ENCODE data around the gene ICAM1. TPM values are rescaled to one million over a fixed set of nuclear protein-coding genes. Genes with fewer than 3 reads are reported as not detected.
A peak's percentile ranks its signal among the peaks of the same experiment; 100 is the strongest.

Gene ICAM1
- total and polyA plus RNA-seq, 10 of the 15 experiments (the other 5 are each of a cell fraction or from before 2014, with no cell fraction given), result 7.6 to 115 (median 60.2) TPM

DNA sequence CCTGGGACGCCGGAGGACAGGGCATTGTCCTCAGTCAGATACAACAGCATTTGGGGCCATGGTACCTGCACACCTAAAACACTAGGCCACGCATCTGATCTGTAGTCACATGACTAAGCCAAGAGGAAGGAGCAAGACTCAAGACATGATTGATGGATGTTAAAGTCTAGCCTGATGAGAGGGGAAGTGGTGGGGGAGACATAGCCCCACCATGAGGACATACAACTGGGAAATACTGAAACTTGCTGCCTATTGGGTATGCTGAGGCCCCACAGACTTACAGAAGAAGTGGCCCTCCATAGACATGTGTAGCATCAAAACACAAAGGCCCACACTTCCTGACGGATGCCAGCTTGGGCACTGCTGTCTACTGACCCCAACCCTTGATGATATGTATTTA is 14.5 kb downstream of the ICAM1 start (continued):
- TF ChIP-seq, protein P1, sequence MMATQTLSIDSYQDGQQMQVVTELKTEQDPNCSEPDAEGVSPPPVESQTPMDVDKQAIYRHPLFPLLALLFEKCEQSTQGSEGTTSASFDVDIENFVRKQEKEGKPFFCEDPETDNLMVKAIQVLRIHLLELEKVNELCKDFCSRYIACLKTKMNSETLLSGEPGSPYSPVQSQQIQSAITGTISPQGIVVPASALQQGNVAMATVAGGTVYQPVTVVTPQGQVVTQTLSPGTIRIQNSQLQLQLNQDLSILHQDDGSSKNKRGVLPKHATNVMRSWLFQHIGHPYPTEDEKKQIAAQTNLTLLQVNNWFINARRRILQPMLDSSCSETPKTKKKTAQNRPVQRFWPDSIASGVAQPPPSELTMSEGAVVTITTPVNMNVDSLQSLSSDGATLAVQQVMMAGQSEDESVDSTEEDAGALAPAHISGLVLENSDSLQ (IDR thresholded peaks at IDR 0.05), result peak; percentile 59; the same call in 1 of the 2 replicates
- peak; percentile 51; the same call in 1 of the 2 replicates for TF ChIP-seq POLR2AphosphoS5 (IDR thresholded peaks at IDR 0.05; ENCODE audit: low read length)
- no peak for TF ChIP-seq ZBED1 (IDR thresholded peaks at IDR 0.05; ENCODE audit: borderline replicate concordance)
- TF ChIP-seq, protein P2, sequence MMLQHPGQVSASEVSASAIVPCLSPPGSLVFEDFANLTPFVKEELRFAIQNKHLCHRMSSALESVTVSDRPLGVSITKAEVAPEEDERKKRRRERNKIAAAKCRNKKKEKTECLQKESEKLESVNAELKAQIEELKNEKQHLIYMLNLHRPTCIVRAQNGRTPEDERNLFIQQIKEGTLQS (IDR thresholded peaks at IDR 0.05; ENCODE audit: borderline replicate concordance, extremely low read depth, low read depth, low read length), result no peak
- TF ChIP-seq SPI1 (IDR thresholded peaks at IDR 0.05; ENCODE audit: borderline replicate concordance, insufficient read depth, low read depth, low read length), result 0 out of 2 replicates have a peak, but pooled peaks have one; percentile 10
- TF ChIP-seq PML (IDR thresholded peaks at IDR 0.05; ENCODE audit: low read length), result 0 out of 2 replicates have a peak, but pooled peaks have one; percentile 19

DNA sequence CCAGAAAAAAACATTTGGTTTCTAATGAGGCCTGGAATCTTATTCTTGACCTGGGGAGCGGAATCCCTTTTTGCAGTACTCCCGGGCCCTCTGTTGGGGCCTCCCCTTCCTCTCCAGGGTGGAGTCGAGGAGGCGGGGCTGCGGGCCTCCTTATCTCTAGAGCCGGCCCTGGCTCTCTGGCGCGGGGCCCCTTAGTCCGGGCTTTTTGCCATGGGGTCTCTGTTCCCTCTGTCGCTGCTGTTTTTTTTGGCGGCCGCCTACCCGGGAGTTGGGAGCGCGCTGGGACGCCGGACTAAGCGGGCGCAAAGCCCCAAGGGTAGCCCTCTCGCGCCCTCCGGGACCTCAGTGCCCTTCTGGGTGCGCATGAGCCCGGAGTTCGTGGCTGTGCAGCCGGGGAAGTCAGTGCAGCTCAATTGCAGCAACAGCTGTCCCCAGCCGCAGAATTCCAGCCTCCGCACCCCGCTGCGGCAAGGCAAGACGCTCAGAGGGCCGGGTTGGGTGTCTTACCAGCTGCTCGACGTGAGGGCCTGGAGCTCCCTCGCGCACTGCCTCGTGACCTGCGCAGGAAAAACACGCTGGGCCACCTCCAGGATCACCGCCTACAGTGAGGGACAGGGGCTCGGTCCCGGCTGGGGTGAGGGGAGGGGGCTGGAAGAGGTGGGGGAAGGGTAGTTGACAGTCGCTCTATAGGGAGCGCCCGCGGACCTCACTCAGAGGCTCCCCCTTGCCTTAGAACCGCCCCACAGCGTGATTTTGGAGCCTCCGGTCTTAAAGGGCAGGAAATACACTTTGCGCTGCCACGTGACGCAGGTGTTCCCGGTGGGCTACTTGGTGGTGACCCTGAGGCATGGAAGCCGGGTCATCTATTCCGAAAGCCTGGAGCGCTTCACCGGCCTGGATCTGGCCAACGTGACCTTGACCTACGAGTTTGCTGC is 16.1 kb downstream of the ICAM1 start, which contains the start of gene ICAM4:
Gene ICAM4, plus strand, starts transcription at position 153 of the 935 bp plus-strand sequence. Its CDS starts 58 bp downstream, at position 211.
- ChIA-PET SMC1A (ENCODE audit: uncharacterized antibody, unreplicated experiment) (interaction anchor here (1.0 to 3.7 kb wide), 4 partner anchors 9 to 102 kb away, joined by 3 to 50 read pairs (median 4); partner anchors contain the start of genes ICAM1 and RAVER1), CTCF (interaction anchor here (1.7 to 5.9 kb wide), 5 partner anchors 17 to 104 kb away, joined by 4 to 72 read pairs (median 25); partner anchors contain the start of gene ICAM1), POLR2A (interaction anchor here (0.5 to 5.5 kb wide), 8 partner anchors 9 to 248 kb away, joined by 3 to 69 read pairs (median 4); partner anchors contain the start of genes ICAM1 and TYK2), RAD21 (ENCODE audit: unreplicated experiment) (interaction anchor here (1.0 to 5.4 kb wide), 7 partner anchors 11 to 101 kb away, joined by 3 to 119 read pairs (median 7); partner anchors contain the start of gene ICAM1)
- Histone ChIP-seq H3K27me3 (replicated peaks in 1 of 2; ENCODE audit: control insufficient read depth in 2 of 2, insufficient read depth in 2 of 2, low read length in 1 of 2) (peaks cover 1 to 8% of the 10 kb centered on the region in 2 experiments), H3K9ac (ENCODE audit: control insufficient read depth, insufficient read depth, low read length) (peak within 1 kb of the TSS; percentile 29; the same call in 1 of the 2 replicates), H2AFZ (ENCODE audit: control insufficient read depth, low read depth, low read length) (peak within 1 kb of the TSS; percentile 65; the same call in 1 of the 2 replicates), H3K4me2 (ENCODE audit: control insufficient read depth, insufficient read depth) (peak within 1 kb of the TSS; percentile 92), H3K4me1 (ENCODE audit: control insufficient read depth, insufficient read depth, low read length) (peaks cover 68% of the 10 kb centered on the region), H3K36me3 (ENCODE audit: control insufficient read depth in 2 of 2, insufficient read depth in 2 of 2, low read length in 1 of 2) (peaks cover 26 to 28% of the 10 kb centered on the region in 2 experiments; a peak in 3 of 4 replicates), H3K79me2 (ENCODE audit: control insufficient read depth, insufficient read depth, low read length) (peaks cover 2% of the 10 kb centered on the region; the same call in 1 of the 2 replicates), H3K4me3 (no peak within 1 kb of the TSS; the same call in 1 of the 2 replicates), H3K9me3 (replicated peaks; ENCODE audit: control insufficient read depth, insufficient read depth, low read length) (no peaks in the 10 kb centered on the region; the same call in 2 of the 3 replicates), H4K20me1 (ENCODE audit: control insufficient read depth, insufficient read depth) (peaks cover 9% of the 10 kb centered on the region; the same call in 1 of the 2 replicates), H3K27ac (ENCODE audit: control insufficient read depth, insufficient read depth) (peak within 1 kb of the TSS; percentile 10)
- intact Hi-C loops (cut with micrococcal nuclease; ENCODE audit: unreplicated experiment) (no loop called here), in situ Hi-C loops (cut with MboI) (no loop called here)
- peak; percentile 54 for ATAC-seq
- FAIRE-seq, result no peak
- DNase-seq (ENCODE audit: low read depth, low spot score), result no peak
- 12% methylated on average over 56 of the region's 59 CpGs for WGBS (ENCODE audit: insufficient coverage, insufficient replicate concordance, low lambda C conversion rate, missing lambda C conversion rate)
- no TSS peak for BruUV-seq (replicated peaks)
- TF ChIP-seq TARDBP (IDR thresholded peaks at IDR 0.05; ENCODE audit: borderline replicate concordance), result no peak
- peak; percentile 47; the same call in 1 of the 2 replicates for TF ChIP-seq CREB1 (IDR thresholded peaks at IDR 0.05; ENCODE audit: low read depth)
- peak; percentile 4; the same call in 1 of the 2 replicates for TF ChIP-seq POLR2AphosphoS5 (IDR thresholded peaks at IDR 0.05; ENCODE audit: low read length)
- 0 out of 2 replicates have a peak, but pooled peaks have one; percentile 24 for TF ChIP-seq TCF12 (IDR thresholded peaks at IDR 0.05; ENCODE audit: low read depth, low read length)
- no peak for TF ChIP-seq FOXM1 (IDR thresholded peaks at IDR 0.05; ENCODE audit: low read depth, low read length)
- no peak for TF ChIP-seq MTA2 (IDR thresholded peaks at IDR 0.05; ENCODE audit: low read depth)
- no peak for TF ChIP-seq NR2C1 (IDR thresholded peaks at IDR 0.05)
- TF ChIP-seq, protein P3, sequence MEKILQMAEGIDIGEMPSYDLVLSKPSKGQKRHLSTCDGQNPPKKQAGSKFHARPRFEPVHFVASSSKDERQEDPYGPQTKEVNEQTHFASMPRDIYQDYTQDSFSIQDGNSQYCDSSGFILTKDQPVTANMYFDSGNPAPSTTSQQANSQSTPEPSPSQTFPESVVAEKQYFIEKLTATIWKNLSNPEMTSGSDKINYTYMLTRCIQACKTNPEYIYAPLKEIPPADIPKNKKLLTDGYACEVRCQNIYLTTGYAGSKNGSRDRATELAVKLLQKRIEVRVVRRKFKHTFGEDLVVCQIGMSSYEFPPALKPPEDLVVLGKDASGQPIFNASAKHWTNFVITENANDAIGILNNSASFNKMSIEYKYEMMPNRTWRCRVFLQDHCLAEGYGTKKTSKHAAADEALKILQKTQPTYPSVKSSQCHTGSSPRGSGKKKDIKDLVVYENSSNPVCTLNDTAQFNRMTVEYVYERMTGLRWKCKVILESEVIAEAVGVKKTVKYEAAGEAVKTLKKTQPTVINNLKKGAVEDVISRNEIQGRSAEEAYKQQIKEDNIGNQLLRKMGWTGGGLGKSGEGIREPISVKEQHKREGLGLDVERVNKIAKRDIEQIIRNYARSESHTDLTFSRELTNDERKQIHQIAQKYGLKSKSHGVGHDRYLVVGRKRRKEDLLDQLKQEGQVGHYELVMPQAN (conservative IDR thresholded peaks at IDR 0.05), result no peak
- TF ChIP-seq PAX5 (IDR thresholded peaks at IDR 0.05; ENCODE audit: borderline replicate concordance, low read depth, low read length), result no peak; the same call in 1 of the 2 replicates
- peak; percentile 80 for TF ChIP-seq POLR2A (IDR thresholded peaks at IDR 0.05; ENCODE audit: low read depth, low read length)
- TF ChIP-seq, protein P4, sequence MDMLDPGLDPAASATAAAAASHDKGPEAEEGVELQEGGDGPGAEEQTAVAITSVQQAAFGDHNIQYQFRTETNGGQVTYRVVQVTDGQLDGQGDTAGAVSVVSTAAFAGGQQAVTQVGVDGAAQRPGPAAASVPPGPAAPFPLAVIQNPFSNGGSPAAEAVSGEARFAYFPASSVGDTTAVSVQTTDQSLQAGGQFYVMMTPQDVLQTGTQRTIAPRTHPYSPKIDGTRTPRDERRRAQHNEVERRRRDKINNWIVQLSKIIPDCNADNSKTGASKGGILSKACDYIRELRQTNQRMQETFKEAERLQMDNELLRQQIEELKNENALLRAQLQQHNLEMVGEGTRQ (IDR thresholded peaks at IDR 0.05; ENCODE audit: borderline replicate concordance, low read depth, low read length), result no peak; the same call in none of the 2 replicates

All from GM12878 (cell line).